GM12872 (cell line): Measurements from ENCODE around the gene LMTK2.

ENCODE experiments used
- CTCF ChIP-seq: IDR thresholded peaks from 3 replicates; pipeline ENCODE4 v1.5.1; 2011; ENCODE audit warnings: low read depth, mild to moderate bottlenecking, low read length, moderate library complexity; ENCODE audit not compliant: insufficient read depth

The LMTK2 gene

GRCh38 chr7:98107313-98107721, 655 bp downstream of the LMTK2 start:
- no peak for TF ChIP-seq CTCF

- no peak for TF ChIP-seq CTCF
These were observed 3.8 kb downstream of the LMTK2 start for GRCh38 chr7:98110249-98111022.

- no peak for TF ChIP-seq CTCF
These were observed 5.4 kb downstream of the LMTK2 start for GRCh38 chr7:98112077-98112476.

- no peak for TF ChIP-seq CTCF
These were observed 9.3 kb downstream of the LMTK2 start for GRCh38 chr7:98115746-98116525.

- TF ChIP-seq CTCF, result no peak
These were observed 10.2 kb downstream of the LMTK2 start for GRCh38 chr7:98116656-98117461.

- TF ChIP-seq CTCF, result no peak
These were observed 12.7 kb downstream of the LMTK2 start for GRCh38 chr7:98119256-98119918.

- TF ChIP-seq CTCF, result no peak
These were observed 13.9 kb downstream of the LMTK2 start for GRCh38 chr7:98120559-98120958.
